Gastrocnemius medialis (tissue), 4 donors: Measurements from ENCODE around the gene PODNL1. TPM values are rescaled to one million over a fixed set of nuclear protein-coding genes. Genes with fewer than 3 reads are reported as not detected.

Source experiments
- ATAC-seq, 2 donors: fragments of 150-250 bp; one replicate each; pipeline ENCODE4 v1.9.1; 2016
- DNase-seq, 2 donors: peaks; one replicate each; pipeline ENCODE4 v3.0.0-alpha.2; 2019
- H3K27ac ChIP-seq, 4 donors: fragments of 200-600 bp; sonication (generic); 1 replicate in 1 of 4; 2 replicates in 3 of 4; pipeline ENCODE4 v1.5.1; 2016 to 2018; ENCODE audit warnings: mild to moderate bottlenecking in 2 of 4, moderate library complexity in 1 of 4
- H3K27me3 ChIP-seq, 3 donors: fragments of 200-600 bp; sonication (generic) in 2 of 3; 1 replicate in 1 of 3; 2 replicates in 2 of 3; pipeline versions ENCODE4 v1.5.1 to v1.6.0; 2016 to 2019; ENCODE audit warnings: mild to moderate bottlenecking in 1 of 3, moderate library complexity in 1 of 3
- H3K36me3 ChIP-seq, 2 donors: fragments of 200-600 bp; sonication (generic) in 1 of 2; one replicate each; pipeline ENCODE4 v1.5.1; 2017 to 2018
- H3K4me1 ChIP-seq, 2 donors: fragments of 200-600 bp; sonication (generic) in 1 of 2; one replicate each; pipeline ENCODE4 v1.5.1; 2016 to 2017; ENCODE audit warnings: mild to moderate bottlenecking in 2 of 2
- H3K4me3 ChIP-seq, 4 donors: fragments of 200-600 bp; sonication (generic) in 3 of 4; 1 replicate in 1 of 4; 2 replicates in 3 of 4; pipeline ENCODE4 v1.5.1; 2016 to 2019; ENCODE audit warnings: mild to moderate bottlenecking in 2 of 4
- H3K9me3 ChIP-seq, 3 donors: fragments of 200-600 bp; sonication (generic) in 2 of 3; 1 replicate in 1 of 3; 2 replicates in 2 of 3; pipeline ENCODE4 v1.5.1; 2016 to 2019
- CTCF ChIP-seq, 5 experiments: fragments of 450-650 bp in 3 of 5; fragments of 200-600 bp in 2 of 5; sonication (generic) in 2 of 5; IDR thresholded peaks in 4 of 5; conservative IDR thresholded peaks in 1 of 5; 1 replicate in 4 of 5; 2 replicates in 1 of 5; pipeline ENCODE4 v1.5.1; 2016 to 2019; ENCODE audit warnings: antibody characterized with exemption in 5 of 5, mild to moderate bottlenecking in 3 of 5, moderate library complexity in 3 of 5
- POLR2A ChIP-seq, 2 donors: fragments of 450-650 bp; IDR thresholded peaks; one replicate each; pipeline ENCODE4 v1.6.1; 2017; ENCODE audit warnings: antibody characterized with exemption in 2 of 2, mild to moderate bottlenecking in 2 of 2, moderate library complexity in 2 of 2
- in situ Hi-C, 4 donors: fragments of 200-750 bp; cut with MboI; loops; one replicate each; pipeline versions ENCODE4 v1.15.0 to v1.8.0; 2017; ENCODE audit warnings: low sequenced_read_pairs in 4 of 4
- intact Hi-C: fragments of 100-400 bp; cut with DNase I; formaldehyde crosslinking; loops from one replicate; pipeline ENCODE4 v1.15.1; 2023; ENCODE audit warnings: low total_unique reads
- total RNA-seq, 4 donors: library from RNA; depleted of rRNA; stranded (reverse); fragments of >200 nt; gene quantifications; one replicate each; pipeline versions ENCODE4 v1.1.0 to v1.2.3, GENCODE V29; 2016

The PODNL1 gene
- total RNA-seq, 4 donors from 2014 or later = 0.55 to 0.61 TPM; not detected in 2

- TF ChIP-seq POLR2A (IDR thresholded peaks at IDR 0.05) = no peak
- Histone ChIP-seq H3K36me3 (no peaks in the 10 kb centered on the region), H3K27me3 (no peaks in the 10 kb centered on the region), H3K9me3 (no peaks in the 10 kb centered on the region), H3K27ac (no peak overlapping the region), H3K4me3 (no peak overlapping the region), H3K4me1 (peaks cover 10 to 11% of the 10 kb centered on the region in 2 donors)
- ATAC-seq (no peak), DNase-seq (no peak)
- intact Hi-C loops (loop anchor here (5.0 kb wide), 1 partner anchor 252 kb away; the partner anchor contains the start of gene ASF1B), in situ Hi-C loops (loop anchor here (10.0 to 25.0 kb wide), 3 partner anchors 160 to 477 kb away; no protein-coding TSS in a partner anchor)
Observed at GRCh38 chr19:13884726-13885591, 53.3 kb downstream of the PODNL1 start.

GRCh38 chr19:13883516-13884064 lies 54.6 kb downstream of the PODNL1 start:
- H3K4me1 ChIP-seq = peaks cover 13 to 17% of the 10 kb centered on the region in 2 donors
- H3K36me3 ChIP-seq = no peaks in the 10 kb centered on the region
- no peak overlapping the region for H3K27ac ChIP-seq
- intact Hi-C loops = loop anchor here (5.0 kb wide), 1 partner anchor 254 kb away; the partner anchor contains the start of gene ASF1B
- no peak for DNase-seq
- in situ Hi-C loops = loop anchor here (10.0 to 25.0 kb wide), 3 partner anchors 161 to 479 kb away; no protein-coding TSS in a partner anchor
- no peak overlapping the region for H3K4me3 ChIP-seq
- TF ChIP-seq CTCF (IDR thresholded peaks at IDR 0.05 in 4 of 5, conservative IDR thresholded peaks at IDR 0.05 in 1 of 5) (no peak), POLR2A (IDR thresholded peaks at IDR 0.05) (no peak)
- H3K27me3 ChIP-seq = no peaks in the 10 kb centered on the region
- no peak for ATAC-seq
- no peaks in the 10 kb centered on the region for H3K9me3 ChIP-seq

GRCh38 chr19:13882836-13883235 lies 55.4 kb downstream of the PODNL1 start:
- in situ Hi-C loops = loop anchor here (10.0 to 25.0 kb wide), 3 partner anchors 162 to 479 kb away; no protein-coding TSS in a partner anchor
- intact Hi-C loops = loop anchor here (5.0 kb wide), 1 partner anchor 254 kb away; the partner anchor contains the start of gene ASF1B
- H3K27me3 ChIP-seq = no peaks in the 10 kb centered on the region
- no peak overlapping the region for H3K4me3 ChIP-seq
- no peak for TF ChIP-seq POLR2A (IDR thresholded peaks at IDR 0.05)
- TF ChIP-seq CTCF (IDR thresholded peaks at IDR 0.05 in 4 of 5, conservative IDR thresholded peaks at IDR 0.05 in 1 of 5) = no peak
- H3K36me3 ChIP-seq = no peaks in the 10 kb centered on the region
- ATAC-seq = no peak
- H3K27ac ChIP-seq = no peak overlapping the region
- no peak for DNase-seq
- H3K9me3 ChIP-seq = no peaks in the 10 kb centered on the region
- H3K4me1 ChIP-seq = peaks cover 13 to 17% of the 10 kb centered on the region in 2 donors

- TF ChIP-seq POLR2A (IDR thresholded peaks at IDR 0.05) (no peak), CTCF (IDR thresholded peaks at IDR 0.05 in 4 of 5, conservative IDR thresholded peaks at IDR 0.05 in 1 of 5) (no peak)
- H3K9me3 ChIP-seq = no peaks in the 10 kb centered on the region
- peak overlapping the region in 1 of 4 donors; percentile 92 for H3K27ac ChIP-seq
- in situ Hi-C loops (loop anchor here (10.0 to 25.0 kb wide), 3 partner anchors 162 to 480 kb away; no protein-coding TSS in a partner anchor), intact Hi-C loops (loop anchor here (5.0 kb wide), 1 partner anchor 255 kb away; the partner anchor contains the start of gene ASF1B)
- H3K36me3 ChIP-seq = no peaks in the 10 kb centered on the region
- H3K4me3 ChIP-seq = no peak overlapping the region
- no peaks in the 10 kb centered on the region for H3K27me3 ChIP-seq
- H3K4me1 ChIP-seq = peaks cover 13 to 17% of the 10 kb centered on the region in 2 donors
- DNase-seq = no peak
- no peak for ATAC-seq
Observed at GRCh38 chr19:13882419-13882795, 55.8 kb downstream of the PODNL1 start.
